GM12801 (cell line): Measurements from ENCODE around the gene JAZF1.

Source experiments
- TF ChIP-seq, protein P1 (sequence below): IDR thresholded peaks from one replicate; pipeline ENCODE4 v1.5.1; 2011; ENCODE audit warnings: control low read depth; ENCODE audit not compliant: insufficient read length; ENCODE audit errors: extremely low read depth

The JAZF1 gene

DNA sequence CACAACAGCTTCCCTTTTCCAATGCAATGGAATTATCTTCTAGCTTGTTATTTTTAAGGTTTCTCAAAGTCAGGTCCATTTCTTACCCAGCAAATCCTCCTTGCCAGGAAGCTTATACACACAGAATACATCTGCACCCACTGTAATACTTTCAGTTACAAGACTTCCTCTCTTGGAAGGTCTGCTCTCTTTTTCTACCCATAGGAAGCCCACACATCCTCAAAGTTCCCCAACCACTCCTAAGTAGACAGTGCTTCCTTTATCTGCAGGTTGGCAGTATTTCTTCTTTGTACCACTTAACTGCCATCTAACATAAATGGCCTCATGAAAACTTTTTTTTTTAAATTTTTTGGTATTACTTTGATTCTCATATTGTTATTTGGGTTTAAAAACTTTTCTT, 285.0 kb downstream of the JAZF1 start:
- TF ChIP-seq, protein P1, sequence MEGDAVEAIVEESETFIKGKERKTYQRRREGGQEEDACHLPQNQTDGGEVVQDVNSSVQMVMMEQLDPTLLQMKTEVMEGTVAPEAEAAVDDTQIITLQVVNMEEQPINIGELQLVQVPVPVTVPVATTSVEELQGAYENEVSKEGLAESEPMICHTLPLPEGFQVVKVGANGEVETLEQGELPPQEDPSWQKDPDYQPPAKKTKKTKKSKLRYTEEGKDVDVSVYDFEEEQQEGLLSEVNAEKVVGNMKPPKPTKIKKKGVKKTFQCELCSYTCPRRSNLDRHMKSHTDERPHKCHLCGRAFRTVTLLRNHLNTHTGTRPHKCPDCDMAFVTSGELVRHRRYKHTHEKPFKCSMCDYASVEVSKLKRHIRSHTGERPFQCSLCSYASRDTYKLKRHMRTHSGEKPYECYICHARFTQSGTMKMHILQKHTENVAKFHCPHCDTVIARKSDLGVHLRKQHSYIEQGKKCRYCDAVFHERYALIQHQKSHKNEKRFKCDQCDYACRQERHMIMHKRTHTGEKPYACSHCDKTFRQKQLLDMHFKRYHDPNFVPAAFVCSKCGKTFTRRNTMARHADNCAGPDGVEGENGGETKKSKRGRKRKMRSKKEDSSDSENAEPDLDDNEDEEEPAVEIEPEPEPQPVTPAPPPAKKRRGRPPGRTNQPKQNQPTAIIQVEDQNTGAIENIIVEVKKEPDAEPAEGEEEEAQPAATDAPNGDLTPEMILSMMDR, result no peak

GRCh38 chr7:27890205-27890849, 290.3 kb downstream of the JAZF1 start:
- TF ChIP-seq, protein P1, result no peak

DNA sequence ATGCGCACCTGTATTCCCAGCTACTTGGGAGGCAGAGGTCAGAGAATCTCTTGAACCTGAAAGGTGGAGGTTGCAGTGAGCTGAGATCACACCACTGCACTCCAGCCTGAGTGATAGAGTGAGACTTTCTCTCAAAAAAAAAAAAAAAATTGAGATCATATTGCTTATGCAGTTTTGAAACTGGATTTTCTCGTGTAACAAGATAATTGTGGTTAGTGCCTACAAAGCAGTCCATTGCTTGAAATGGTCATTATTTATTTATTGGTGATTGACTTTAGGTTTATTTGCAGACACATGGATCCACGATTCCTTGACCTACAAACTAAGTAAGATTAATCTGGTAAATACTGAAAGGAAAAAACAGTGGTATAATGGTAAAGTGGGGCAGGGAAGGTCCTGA, 290.8 kb downstream of the JAZF1 start:
- TF ChIP-seq, protein P1, result no peak

- TF ChIP-seq, protein P1, result no peak
These were observed 291.9 kb downstream of the JAZF1 start for GRCh38 chr7:27888736-27889135.

- TF ChIP-seq, protein P1, result no peak
These were observed 294.9 kb downstream of the JAZF1 start for GRCh38 chr7:27885652-27886051.

GRCh38 chr7:27883696-27884095, 296.9 kb downstream of the JAZF1 start:
- TF ChIP-seq, protein P1, result no peak

- TF ChIP-seq, protein P1, result no peak
These were observed 303.8 kb downstream of the JAZF1 start for GRCh38 chr7:27876756-27877155.
